Lower leg skin (tissue), 3 donors: ENCODE results near the gene KLKB1.
"Not testable (repeated sequence)": the region's sequence is repeated elsewhere in the genome, so short reads cannot be mapped to it uniquely, and the experiment has no call there.

Experiments
- CTCF ChIP-seq, 3 donors: fragments of 450-650 bp; IDR thresholded peaks; one replicate each; pipeline ENCODE4 v1.5.1; 2016; ENCODE audit warnings: antibody characterized with exemption in 3 of 3, mild to moderate bottlenecking in 3 of 3, moderate library complexity in 2 of 3
- POLR2A ChIP-seq, 2 donors: fragments of 450-650 bp; IDR thresholded peaks; one replicate each; pipeline ENCODE4 v1.6.1; 2016 to 2017; ENCODE audit warnings: antibody characterized with exemption in 2 of 2, mild to moderate bottlenecking in 1 of 2, moderate library complexity in 1 of 2

- not testable (repeated sequence) for TF ChIP-seq CTCF, POLR2A (IDR thresholded peaks at IDR 0.05)
Measured at GRCh38 chr4:186273392-186273789, 46.1 kb downstream of the KLKB1 start.
